Adipocyte (in vitro differentiated cells): ENCODE data around the gene PLAAT5.

Source experiments
- DNase-seq: peaks from one replicate; pipeline ENCODE4 v3.0.0-alpha.2; 2015; ENCODE audit warnings: low read depth
- H3K27me3 ChIP-seq: replicated peaks from 2 replicates; pipeline ENCODE4 v1.7.0; 2013; ENCODE audit warnings: mild to moderate bottlenecking, low read length, moderate library complexity; ENCODE audit not compliant: control insufficient read depth, insufficient read depth
- H3K36me3 ChIP-seq: 2 replicates; pipeline ENCODE4 v1.7.0; 2013; ENCODE audit warnings: low read length, mild to moderate bottlenecking, moderate library complexity; ENCODE audit not compliant: control insufficient read depth, insufficient read depth, severe bottlenecking
- H3K4me1 ChIP-seq: 2 replicates; pipeline ENCODE4 v1.7.0; 2013; ENCODE audit warnings: mild to moderate bottlenecking, low read length, moderate library complexity; ENCODE audit not compliant: control insufficient read depth, insufficient read depth
- H3K4me3 ChIP-seq: 2 replicates; pipeline ENCODE4 v1.7.0; 2013; ENCODE audit warnings: mild to moderate bottlenecking, low read length, moderate library complexity
- H3K9ac ChIP-seq: 2 replicates; pipeline ENCODE4 v1.7.0; 2013; ENCODE audit warnings: mild to moderate bottlenecking, low read length, moderate library complexity
- H3K9me3 ChIP-seq: 2 replicates; pipeline ENCODE4 v1.7.0; 2013; ENCODE audit warnings: mild to moderate bottlenecking, low read length, moderate library complexity; ENCODE audit not compliant: control insufficient read depth

The PLAAT5 gene

DNA sequence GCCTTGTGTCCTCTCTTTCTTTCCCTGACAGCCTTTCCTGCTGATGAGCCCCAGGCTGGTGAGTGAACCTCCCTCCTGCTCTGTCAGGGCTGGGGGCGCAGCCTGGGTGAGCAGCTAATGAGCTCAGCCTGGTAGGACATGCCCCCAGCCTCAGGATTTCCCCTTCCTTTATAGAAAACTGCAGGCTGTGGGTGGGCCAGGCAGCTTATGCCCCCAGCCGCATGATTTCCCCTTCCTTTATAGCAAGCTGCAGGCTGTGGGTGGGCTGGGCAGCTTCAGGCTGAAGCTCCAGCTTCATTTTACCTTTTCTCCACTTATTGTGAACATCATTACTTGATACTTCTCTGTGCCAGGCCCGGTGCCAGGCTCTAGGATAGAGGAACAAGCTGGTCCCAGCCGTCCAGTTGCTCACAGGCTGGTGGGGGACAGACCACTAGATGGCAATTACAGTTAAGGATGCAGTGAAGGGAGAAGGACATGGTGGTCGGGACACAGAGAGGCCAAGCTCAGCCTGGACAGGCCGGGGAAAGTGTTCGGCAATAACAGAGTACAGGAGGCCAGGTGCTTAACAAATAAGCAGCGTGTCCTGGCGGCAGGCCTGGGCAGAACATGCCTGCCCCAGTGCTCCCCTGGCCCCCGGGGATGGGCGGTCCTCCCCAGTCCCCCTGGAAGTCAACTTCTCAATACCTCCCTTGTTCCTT, 20.2 kb upstream of the PLAAT5 start:
- H3K4me3 ChIP-seq, result peak overlapping the region; percentile 84
- peaks cover 46% of the 10 kb centered on the region for H3K36me3 ChIP-seq
- peak overlapping the region; percentile 95 for H3K9ac ChIP-seq
- H3K4me1 ChIP-seq, result peaks cover 30% of the 10 kb centered on the region
- no peaks in the 10 kb centered on the region for H3K9me3 ChIP-seq
- H3K27me3 ChIP-seq, result no peaks in the 10 kb centered on the region
- DNase-seq, result no peak

DNA sequence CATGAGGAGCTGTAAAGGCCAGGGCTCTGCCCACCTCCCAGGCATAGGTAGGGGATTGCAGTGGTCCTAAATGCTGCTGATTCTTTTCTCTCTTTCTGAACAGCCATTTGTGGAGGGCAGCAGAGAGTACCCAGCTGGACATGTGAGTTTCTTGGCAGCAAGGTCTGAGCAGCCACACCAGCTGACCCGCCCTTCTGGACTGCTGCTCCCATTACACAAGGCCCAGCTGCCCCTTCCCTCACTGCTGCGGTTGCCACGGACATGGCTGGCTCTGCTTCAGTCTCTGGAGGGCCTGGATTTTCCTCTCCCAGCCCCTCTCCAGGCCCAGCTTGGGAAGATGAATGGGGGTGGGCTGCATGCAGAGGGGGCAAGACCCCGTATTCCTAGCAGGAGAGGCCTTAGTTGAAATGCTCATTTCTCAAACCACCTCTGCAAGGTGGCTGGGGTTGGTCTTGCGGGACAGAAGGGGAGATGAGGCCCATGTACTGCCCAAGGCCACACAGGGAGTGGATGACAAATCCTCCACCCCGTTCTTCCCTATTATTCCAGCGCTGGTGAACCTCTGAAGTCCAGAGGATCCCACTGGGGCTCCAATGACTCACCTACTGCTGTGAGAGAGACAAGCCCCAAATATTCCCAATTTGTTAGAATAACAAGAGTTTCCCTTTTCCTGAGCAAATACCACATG, 19.5 kb upstream of the PLAAT5 start:
- Histone ChIP-seq H3K9ac (peak overlapping the region; percentile 95), H3K9me3 (no peaks in the 10 kb centered on the region), H3K36me3 (peaks cover 46% of the 10 kb centered on the region), H3K4me1 (peaks cover 37% of the 10 kb centered on the region), H3K27me3 (no peaks in the 10 kb centered on the region), H3K4me3 (peak overlapping the region; percentile 84)
- peak; percentile 65 for DNase-seq

- Histone ChIP-seq H3K9ac (peak overlapping the region; percentile 95), H3K4me3 (peak overlapping the region; percentile 84), H3K27me3 (no peaks in the 10 kb centered on the region), H3K36me3 (peaks cover 46% of the 10 kb centered on the region), H3K4me1 (peaks cover 54% of the 10 kb centered on the region), H3K9me3 (no peaks in the 10 kb centered on the region)
- DNase-seq, result no peak
Measured at GRCh38 chr11:63508745-63509144, 17.8 kb upstream of the PLAAT5 start.

DNA sequence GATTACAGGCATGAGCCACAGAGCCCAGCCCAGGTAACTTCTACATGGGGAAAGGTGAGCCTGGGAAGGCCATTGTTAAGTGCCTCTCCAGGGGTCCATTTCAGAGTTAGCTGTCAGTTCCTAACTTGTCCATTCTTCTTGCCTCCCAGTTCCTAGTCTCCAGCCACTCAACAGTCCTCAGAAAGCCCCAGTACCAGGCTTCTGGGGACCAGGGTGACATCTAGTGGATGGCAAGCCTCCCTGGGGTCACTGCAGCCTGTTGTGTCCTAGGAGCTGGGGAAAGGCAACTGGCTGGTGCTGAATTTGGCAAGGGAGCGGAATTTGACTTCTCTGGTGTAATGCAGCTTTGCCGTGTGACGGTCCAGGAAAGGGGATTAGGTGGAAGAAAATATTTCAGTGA, 17.0 kb upstream of the PLAAT5 start:
- Histone ChIP-seq H3K36me3 (peaks cover 41% of the 10 kb centered on the region), H3K4me1 (peaks cover 55% of the 10 kb centered on the region), H3K9me3 (no peaks in the 10 kb centered on the region), H3K27me3 (no peaks in the 10 kb centered on the region), H3K4me3 (peak overlapping the region; percentile 84), H3K9ac (peak overlapping the region; percentile 95)
- DNase-seq, result peak; percentile 22

- H3K36me3 ChIP-seq, result peaks cover 37% of the 10 kb centered on the region
- H3K9ac ChIP-seq, result peak overlapping the region; percentile 95
- no peak for DNase-seq
- peaks cover 55% of the 10 kb centered on the region for H3K4me1 ChIP-seq
- H3K27me3 ChIP-seq, result no peaks in the 10 kb centered on the region
- H3K9me3 ChIP-seq, result no peaks in the 10 kb centered on the region
- peak overlapping the region; percentile 84 for H3K4me3 ChIP-seq
Measured at GRCh38 chr11:63507511-63507910, 16.5 kb upstream of the PLAAT5 start.

GRCh38 chr11:63506876-63507275, 15.9 kb upstream of the PLAAT5 start:
- Histone ChIP-seq H3K9me3 (no peaks in the 10 kb centered on the region), H3K36me3 (peaks cover 32% of the 10 kb centered on the region), H3K4me1 (peaks cover 53% of the 10 kb centered on the region), H3K27me3 (no peaks in the 10 kb centered on the region), H3K4me3 (peak overlapping the region; percentile 84), H3K9ac (peak overlapping the region; percentile 95)
- DNase-seq, result no peak

DNA sequence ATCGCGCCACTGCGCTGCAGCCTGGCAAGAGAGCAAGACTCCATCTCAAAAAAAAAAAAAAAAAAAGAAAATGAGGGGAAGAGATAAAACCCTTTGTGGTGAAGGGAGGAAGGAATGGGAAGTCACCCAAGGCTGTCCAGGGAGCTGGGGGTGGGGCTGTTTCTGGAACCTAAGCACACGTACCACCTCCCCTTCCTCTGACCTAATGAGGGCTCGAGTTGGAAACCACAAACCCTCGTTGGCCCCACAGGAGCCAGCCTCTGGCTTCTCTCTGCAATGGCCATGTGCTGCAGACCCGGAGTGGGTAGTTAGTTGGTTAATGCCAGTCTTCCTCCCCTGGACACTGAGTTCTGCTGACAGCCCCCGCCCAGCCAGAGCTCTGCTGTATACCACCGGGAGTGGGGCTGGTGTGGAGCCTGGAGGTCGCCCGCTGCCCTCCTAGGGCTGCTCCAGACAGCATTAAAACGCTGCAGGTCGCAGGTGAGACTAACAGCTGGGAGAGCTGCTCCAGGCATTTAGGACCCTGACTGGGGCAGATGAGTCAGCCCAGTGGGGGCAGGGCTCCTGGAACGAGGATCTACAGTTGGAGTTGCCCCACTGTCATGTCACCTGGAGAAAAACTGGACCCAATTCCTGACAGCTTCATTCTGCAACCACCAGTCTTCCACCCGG, 15.0 kb upstream of the PLAAT5 start, which contains the start of gene LGALS12:
LGALS12 (plus strand) TSS at position 228 of the 672 bp plus-strand sequence; CDS start at position 603, 375 bp downstream.
- Histone ChIP-seq H3K9me3 (peaks cover 4% of the 10 kb centered on the region), H3K4me1 (peaks cover 45% of the 10 kb centered on the region), H3K27me3 (no peaks in the 10 kb centered on the region), H3K9ac (peak within 1 kb of the TSS; percentile 95), H3K4me3 (peak within 1 kb of the TSS; percentile 84), H3K36me3 (peaks cover 23% of the 10 kb centered on the region)
- no peak for DNase-seq

DNA sequence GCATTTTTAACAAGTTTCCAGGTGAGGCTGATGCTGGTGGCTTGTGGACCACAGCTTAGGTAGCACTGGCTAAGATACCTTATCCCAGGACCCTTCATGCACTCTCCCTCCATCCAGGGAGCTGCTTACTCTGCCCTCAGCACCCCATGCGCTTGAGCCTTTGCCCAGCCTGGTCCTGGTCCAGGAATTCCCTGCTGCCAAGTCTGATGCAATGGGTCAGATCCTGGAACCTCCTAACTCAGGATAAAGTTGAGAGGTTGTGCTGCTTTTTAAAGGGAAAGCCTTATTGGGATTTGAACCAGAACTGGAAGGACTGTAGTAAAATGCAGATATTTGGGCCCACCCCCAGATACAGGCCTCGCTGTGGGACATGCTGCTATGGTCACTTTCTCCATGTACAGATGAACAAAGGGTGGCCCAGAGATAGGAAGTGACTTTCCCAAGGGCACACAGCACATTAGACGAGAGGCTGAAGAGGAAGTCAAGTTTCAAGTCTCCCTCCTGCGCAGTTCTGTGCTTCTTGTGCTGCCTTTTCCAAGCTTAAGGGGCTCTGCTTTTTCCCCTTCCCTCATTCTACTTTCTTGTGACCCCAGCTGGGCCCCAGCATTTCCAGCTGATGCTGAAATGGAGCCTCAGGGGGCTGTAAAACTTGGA, 14.1 kb upstream of the PLAAT5 start:
- peaks cover 35% of the 10 kb centered on the region for H3K4me1 ChIP-seq
- peaks cover 17% of the 10 kb centered on the region for H3K36me3 ChIP-seq
- peak overlapping the region; percentile 46 for H3K4me3 ChIP-seq
- no peak for DNase-seq
- no peaks in the 10 kb centered on the region for H3K27me3 ChIP-seq
- H3K9ac ChIP-seq, result peak overlapping the region; percentile 95
- peaks cover 14% of the 10 kb centered on the region for H3K9me3 ChIP-seq

- Histone ChIP-seq H3K4me1 (peaks cover 26% of the 10 kb centered on the region), H3K9ac (peak overlapping the region; percentile 95), H3K36me3 (peaks cover 7% of the 10 kb centered on the region), H3K4me3 (no peak overlapping the region), H3K9me3 (peaks cover 23% of the 10 kb centered on the region), H3K27me3 (no peaks in the 10 kb centered on the region)
- DNase-seq, result no peak
Measured at GRCh38 chr11:63504054-63504453, 13.1 kb upstream of the PLAAT5 start.

DNA sequence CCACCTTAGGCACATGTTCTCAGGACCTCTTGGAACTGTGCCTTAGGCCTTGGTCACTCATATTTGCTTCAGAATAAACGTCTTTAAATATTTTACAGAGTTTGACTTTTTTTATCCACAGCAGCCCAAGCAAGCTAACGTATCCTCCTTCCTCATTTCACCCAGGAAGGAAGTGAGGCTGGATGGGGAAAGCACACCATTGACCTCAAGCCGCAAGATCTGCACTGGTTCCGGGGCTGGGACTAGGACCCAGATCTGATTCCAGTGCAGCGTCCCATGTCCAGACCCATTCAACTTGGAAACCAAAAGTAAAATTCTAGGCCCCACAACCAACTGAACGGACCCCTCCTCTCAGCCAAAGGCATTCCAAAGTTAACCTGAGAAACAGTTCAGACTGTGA, 12.5 kb upstream of the PLAAT5 start:
- Histone ChIP-seq H3K4me1 (peaks cover 25% of the 10 kb centered on the region), H3K9me3 (peaks cover 28% of the 10 kb centered on the region), H3K4me3 (no peak overlapping the region), H3K9ac (no peak overlapping the region), H3K36me3 (peaks cover 2% of the 10 kb centered on the region), H3K27me3 (no peaks in the 10 kb centered on the region)
- DNase-seq, result no peak
